GM23338 (cell line): ENCODE measurements around the gene FAT1.

ENCODE experiments used
- CREB1 ChIP-seq: fragments of 250-450 bp; sonication (Bioruptor Pico); IDR thresholded peaks from 2 replicates; pipeline ENCODE4 v1.5.0; 2020; ENCODE audit warnings: low read depth, mild to moderate bottlenecking, moderate library complexity
- CTCF ChIP-seq, 2 experiments: fragments of 200-600 bp in 1 of 2; sonication (generic) in 1 of 2; conservative IDR thresholded peaks; 2 replicates each; pipeline versions ENCODE4 v1.5.1 to v1.6.1; 2016 to 2017; ENCODE audit warnings: antibody characterized with exemption in 2 of 2, low read depth in 2 of 2, mild to moderate bottlenecking in 2 of 2, moderate library complexity in 1 of 2
- ETS1 ChIP-seq: IDR thresholded peaks from 2 replicates; pipeline ENCODE4 v1.6.1; 2016; ENCODE audit warnings: antibody characterized with exemption
- EZH2 ChIP-seq: fragments of 200-600 bp; sonication (generic); IDR thresholded peaks from one replicate; pipeline ENCODE4 v1.8.0; 2017; ENCODE audit warnings: antibody characterized with exemption, mild to moderate bottlenecking, low read depth; ENCODE audit not compliant: unreplicated experiment
- EZH2phosphoT487 ChIP-seq: fragments of 200-600 bp; sonication (generic); IDR thresholded peaks from one replicate; pipeline ENCODE4 v1.8.1; 2018; ENCODE audit warnings: antibody characterized with exemption; ENCODE audit not compliant: unreplicated experiment
- NANOG ChIP-seq: IDR thresholded peaks from 2 replicates; pipeline ENCODE4 v1.6.1; 2016; ENCODE audit warnings: antibody characterized with exemption, borderline replicate concordance
- POLR2AphosphoS5 ChIP-seq: IDR thresholded peaks from 2 replicates; pipeline ENCODE4 v1.6.1; 2016; ENCODE audit warnings: antibody characterized with exemption, low read depth
- REST ChIP-seq: IDR thresholded peaks from one replicate; pipeline ENCODE4 v1.6.1; 2018; ENCODE audit warnings: antibody characterized with exemption; ENCODE audit not compliant: unreplicated experiment
- ZNF331 ChIP-seq: fragments of 250-450 bp; sonication (Bioruptor Pico); IDR thresholded peaks from 2 replicates; pipeline ENCODE4 v1.5.0; 2020; ENCODE audit warnings: low read depth, mild to moderate bottlenecking, moderate library complexity
- ZNF462 ChIP-seq: fragments of 250-450 bp; sonication (Bioruptor Pico); IDR thresholded peaks from 2 replicates; pipeline ENCODE4 v1.5.0; 2020; ENCODE audit warnings: mild to moderate bottlenecking, moderate library complexity

- TF ChIP-seq REST, result no peak
- no peak for TF ChIP-seq CTCF (conservative IDR thresholded peaks at IDR 0.05; ENCODE audit: low read depth in 2 of 2)
- no peak for TF ChIP-seq POLR2AphosphoS5
- TF ChIP-seq ETS1, result no peak
- no peak for TF ChIP-seq EZH2phosphoT487
- TF ChIP-seq EZH2, result no peak
- TF ChIP-seq NANOG, result no peak
- TF ChIP-seq ZNF331 (CRISPR knock-in tag), result no peak
- no peak for TF ChIP-seq ZNF462 (CRISPR knock-in tag)
- no peak for TF ChIP-seq CREB1 (CRISPR knock-in tag)
These were observed 79.4 kb downstream of the FAT1 start for GRCh38 chr4:186644311-186644638.
